ENCODE results near the gene PHLPP1.

GRCh38 chr18:62710417-62710816, 4.9 kb upstream of the PHLPP1 start:
- TF ChIP-seq, protein P1, sequence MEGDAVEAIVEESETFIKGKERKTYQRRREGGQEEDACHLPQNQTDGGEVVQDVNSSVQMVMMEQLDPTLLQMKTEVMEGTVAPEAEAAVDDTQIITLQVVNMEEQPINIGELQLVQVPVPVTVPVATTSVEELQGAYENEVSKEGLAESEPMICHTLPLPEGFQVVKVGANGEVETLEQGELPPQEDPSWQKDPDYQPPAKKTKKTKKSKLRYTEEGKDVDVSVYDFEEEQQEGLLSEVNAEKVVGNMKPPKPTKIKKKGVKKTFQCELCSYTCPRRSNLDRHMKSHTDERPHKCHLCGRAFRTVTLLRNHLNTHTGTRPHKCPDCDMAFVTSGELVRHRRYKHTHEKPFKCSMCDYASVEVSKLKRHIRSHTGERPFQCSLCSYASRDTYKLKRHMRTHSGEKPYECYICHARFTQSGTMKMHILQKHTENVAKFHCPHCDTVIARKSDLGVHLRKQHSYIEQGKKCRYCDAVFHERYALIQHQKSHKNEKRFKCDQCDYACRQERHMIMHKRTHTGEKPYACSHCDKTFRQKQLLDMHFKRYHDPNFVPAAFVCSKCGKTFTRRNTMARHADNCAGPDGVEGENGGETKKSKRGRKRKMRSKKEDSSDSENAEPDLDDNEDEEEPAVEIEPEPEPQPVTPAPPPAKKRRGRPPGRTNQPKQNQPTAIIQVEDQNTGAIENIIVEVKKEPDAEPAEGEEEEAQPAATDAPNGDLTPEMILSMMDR (IDR thresholded peaks at IDR 0.05): no peak
- TF ChIP-seq ZFX (IDR thresholded peaks at IDR 0.05; ENCODE audit: borderline replicate concordance): no peak

All from 22Rv1 (cell line).